HG02763 (cell line): ENCODE results near the gene CREG2.
"Not testable (repeated sequence)": the region's sequence is repeated elsewhere in the genome, so short reads cannot be mapped to it uniquely, and the experiment has no call there.

Source experiments
- ATAC-seq: cut with Tn5 transposase; IDR thresholded peaks from one replicate; pipeline ENCODE4 v1.9.1; 2021; ENCODE audit warnings: mild to moderate bottlenecking, moderate library complexity; ENCODE audit not compliant: unreplicated experiment

Gene CREG2

DNA sequence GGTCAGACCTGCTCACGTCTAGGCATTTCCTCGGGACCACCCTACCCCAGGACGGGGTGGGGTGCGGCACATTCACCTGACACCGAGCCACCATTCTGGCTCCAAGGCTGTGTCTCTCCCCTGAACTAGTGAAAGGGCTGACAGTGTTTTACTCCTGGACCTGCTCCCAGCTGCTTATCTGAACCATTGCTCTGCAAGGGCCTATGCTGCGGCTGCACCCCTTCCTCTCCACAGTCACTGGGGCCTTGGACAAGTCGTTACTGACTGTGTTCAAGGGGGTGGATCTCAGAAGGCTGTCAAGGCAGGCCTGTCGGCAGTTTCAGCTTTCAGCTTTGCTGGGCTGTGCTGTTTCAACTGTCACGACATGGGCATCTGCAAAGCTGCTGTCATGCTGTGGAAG is 11.7 kb downstream of the CREG2 start:
- ATAC-seq = no peak

DNA sequence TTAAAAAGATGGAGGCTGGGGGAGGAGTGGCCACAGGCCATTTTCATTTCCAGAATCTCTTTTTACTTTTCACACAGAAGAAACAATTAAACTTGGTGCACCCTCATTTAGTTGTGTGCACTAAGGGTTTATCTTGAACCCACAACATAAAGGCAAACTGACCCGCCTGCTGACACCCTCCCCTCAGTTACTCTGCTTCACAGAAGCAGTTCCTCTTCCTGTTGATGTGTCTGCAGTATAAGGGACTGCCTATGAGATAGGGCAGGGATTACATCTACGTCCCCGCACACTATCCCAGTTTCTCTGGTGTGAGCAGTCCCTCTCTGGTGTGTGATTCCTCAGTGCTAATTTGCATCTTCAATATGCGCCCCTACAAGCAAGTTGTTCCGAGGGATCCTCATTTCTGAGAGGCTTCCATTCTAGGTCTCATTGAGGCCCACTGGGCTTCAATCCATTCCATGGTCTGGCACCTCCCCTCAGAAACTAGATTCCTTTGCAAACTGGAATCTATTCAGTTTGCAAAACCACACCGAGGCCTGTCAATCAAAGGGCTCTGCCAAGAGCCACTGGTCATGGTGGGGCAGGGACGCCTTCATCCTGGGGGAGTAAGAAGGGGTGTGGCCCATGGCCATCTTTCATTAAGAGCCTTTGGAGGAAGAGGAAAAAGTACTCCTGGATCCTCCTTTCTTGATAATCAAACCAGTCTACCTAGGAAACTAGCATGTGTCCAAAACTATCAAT is 12.3 kb downstream of the CREG2 start:
- ATAC-seq = no peak

DNA sequence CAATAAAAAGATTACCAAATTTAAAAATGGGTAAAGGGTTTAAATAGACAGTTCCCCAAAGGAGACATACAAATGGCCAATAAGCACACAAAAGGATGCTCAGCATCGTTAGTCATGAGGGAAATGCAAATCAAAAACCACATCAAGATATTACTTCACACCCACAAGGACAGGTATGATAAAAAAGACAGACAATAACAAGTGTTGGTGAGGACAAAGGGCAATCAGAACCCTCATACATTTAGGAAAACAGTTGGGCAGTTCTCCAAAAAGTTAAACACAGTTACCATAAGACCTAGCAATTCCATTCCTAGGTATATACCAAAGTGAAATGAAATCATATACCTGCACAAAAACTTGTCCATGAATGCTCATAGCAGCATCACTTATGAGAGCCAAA is 14.5 kb downstream of the CREG2 start:
- ATAC-seq = no peak

DNA sequence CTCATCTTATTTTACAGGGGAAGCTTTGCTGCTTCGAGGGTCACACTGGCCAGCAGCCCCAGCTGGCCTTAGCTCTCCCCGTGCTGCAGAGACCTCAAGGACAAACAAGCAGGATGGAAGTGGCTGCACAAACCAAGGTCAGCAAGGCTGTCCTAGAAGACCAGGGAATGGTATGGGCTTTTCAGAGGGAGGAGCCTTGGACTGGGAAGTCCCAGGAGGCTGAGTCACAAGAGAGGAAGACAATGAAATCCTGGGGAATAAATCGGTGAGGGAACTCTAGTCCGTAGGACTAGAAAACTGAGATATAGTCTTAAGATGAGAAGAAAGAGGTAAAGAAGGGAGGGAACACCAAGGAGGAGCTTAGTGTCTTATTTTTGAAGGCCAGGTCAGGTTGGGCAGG is 15.7 kb downstream of the CREG2 start:
- no peak for ATAC-seq

DNA sequence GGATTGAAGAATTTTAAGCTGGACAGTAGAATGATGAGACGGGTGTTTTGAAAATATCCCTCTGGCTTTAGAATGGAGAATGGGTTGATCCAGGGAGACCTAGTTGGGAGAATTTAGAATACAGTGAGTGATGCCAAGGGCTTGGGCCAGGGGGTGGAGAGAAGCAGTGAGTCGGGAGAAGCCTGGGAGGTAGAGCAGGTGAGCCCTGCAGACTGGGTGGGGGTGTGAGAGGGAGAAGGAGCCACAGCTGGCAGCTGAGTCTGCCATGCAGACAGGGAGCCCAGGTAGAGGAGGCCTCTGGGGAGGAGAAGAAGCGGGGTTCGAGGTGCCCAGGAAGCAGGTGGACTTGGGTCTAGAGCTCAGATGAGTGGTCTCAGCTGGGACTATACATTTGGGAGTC is 18.2 kb downstream of the CREG2 start:
- ATAC-seq = no peak

DNA sequence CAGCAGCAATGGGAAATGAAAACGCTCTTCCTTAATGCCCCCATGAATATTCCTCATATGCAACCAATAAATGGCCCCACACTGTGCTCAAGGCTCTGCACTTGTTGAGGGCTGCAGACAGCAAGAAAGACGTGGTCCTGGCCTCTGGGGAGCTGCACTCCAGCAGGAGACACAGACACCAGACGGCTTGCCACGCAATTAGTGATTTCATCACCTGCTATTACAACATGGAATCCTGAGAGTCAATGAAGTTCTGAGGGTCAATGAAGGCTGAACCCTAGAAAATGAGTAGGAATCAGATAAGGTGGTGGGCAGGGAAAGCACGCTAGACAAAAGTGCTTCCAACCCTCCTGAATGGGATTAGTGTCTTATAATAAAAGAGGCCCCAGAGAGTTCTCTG is 18.9 kb downstream of the CREG2 start:
- ATAC-seq = no peak

DNA sequence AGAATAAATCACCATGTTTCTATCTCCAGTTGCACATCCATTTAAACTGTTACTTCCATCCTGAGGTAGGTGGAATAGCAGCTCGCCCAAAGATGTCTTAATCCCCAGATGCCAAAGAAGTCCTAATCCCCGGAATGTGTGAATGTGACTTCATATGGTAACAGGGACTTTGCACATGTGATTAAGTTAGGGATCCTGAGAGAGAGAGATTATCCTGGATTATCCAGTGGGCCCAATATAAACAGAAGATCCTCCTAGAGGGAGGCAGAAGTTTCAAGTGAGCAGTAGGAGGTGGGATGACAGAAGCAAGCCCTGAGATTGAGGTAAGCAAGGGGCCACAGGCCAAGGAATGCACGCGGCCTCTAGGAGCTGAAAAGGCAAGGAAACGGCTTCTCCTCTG is 19.8 kb downstream of the CREG2 start:
- ATAC-seq = no peak

DNA sequence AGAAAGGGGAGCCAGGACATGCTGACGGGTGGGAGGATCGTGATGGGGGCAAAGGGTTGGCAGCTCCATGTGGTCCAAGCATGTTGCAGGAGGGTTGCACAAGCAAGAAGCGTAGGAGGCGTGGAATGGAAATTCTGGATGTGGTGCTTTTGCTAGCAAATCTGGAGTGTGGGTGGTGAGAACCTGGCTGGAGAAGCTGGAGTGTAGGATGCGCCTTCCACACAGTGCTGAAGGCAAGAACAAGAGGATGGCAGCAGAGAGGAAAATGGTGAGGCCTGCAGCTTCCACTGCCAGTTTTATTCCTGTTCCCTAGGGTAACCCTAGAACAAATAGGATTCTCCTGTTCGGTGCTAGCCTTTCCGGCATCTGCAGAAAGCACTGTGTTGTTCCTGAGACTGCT is 22.4 kb downstream of the CREG2 start:
- no peak for ATAC-seq

DNA sequence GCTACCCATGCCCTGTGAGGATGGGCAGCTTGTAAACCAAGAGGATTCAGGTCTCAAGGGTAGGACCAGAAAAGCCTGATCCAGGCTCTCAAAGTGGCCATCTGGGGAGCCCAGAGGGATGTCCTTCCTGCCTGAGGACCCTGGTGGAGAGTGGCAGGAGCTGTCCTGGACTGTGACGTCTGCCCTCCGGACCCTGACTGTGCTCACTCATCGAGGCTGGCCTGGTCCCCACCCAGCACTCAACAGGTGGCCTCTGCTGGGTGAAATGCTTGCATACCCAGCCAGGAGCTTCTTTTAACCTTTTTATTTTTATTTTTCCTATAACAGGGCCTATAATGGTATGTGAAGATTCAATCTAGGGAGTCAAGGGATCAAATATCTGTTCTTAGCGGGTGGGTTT is 24.5 kb downstream of the CREG2 start:
- ATAC-seq = no peak

DNA sequence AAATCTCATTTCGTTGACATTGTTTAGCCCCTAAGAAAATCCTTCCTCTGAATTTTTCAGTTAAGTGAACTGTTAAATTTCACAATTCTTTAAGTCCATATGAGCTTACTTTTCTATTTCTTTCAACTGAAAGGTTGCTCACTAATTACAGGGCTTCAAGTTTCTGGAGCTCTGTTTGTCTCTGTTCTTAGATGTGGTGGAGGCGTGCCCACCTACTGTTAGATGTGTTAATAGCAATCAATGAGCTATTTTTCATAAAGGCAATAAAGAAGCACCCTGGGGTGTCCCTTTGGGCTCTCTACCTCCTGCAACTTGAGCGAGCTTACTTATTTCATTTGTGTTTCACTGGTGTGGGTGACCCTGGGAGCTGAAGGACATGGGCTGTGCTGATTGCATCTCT is 25.0 kb downstream of the CREG2 start:
- no peak for ATAC-seq

DNA sequence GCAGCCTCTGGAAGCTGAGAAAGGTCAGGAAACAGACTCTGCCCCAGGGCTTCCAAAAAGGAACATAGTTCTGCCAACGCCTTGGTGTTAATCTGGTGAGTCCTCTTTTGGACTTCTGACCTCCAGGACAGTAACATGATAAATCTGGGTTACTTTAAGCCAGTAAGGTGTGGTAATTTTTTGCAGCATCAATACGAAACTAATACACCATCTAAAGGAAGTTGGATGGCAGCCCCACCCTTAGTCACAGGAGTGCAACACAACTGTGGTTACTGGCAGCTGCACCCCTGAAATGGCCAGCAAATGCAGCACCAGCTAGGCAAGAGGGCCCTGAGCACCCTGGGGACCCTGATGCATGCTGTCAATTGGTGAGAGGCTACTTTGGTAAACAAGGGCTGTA is 25.8 kb downstream of the CREG2 start:
- ATAC-seq = no peak

DNA sequence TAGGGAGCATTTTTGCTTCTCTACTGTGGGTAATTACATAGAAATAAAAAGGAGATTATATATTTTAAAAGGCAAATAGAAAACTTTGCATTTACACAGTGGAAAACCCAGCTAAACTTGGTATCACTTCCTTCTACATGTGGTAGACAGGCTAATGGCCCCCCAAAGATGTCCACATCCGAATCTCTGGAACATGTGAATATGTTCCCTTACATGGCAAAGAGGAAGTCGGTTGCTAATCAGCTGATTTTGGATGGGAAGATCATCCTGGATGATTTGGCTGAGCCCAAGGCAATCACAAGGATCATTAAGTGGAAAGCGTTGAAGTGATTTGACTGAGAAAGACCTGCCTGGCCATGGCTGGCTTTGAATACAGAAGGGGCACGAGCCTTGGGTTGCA is 26.2 kb downstream of the CREG2 start:
- ATAC-seq = no peak

DNA sequence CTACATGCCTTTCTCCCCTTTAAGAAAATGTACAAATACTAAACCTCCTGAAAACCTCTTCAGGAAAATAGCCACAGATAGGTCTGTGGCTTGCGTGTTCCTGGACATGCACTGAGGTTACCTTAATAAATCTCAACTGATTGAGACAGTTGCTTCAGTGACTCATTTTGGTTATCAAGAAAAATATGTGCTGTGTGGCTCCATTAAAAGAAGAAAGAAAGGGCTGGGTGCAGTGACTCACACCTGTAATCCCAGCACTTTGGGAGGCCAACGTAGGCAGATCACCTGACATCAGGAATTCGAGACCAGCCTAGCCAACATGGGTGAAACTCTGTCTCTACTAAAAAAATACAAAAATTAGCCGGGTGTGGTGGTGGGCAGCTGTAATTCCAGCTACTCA is 27.1 kb downstream of the CREG2 start:
- no peak for ATAC-seq

DNA sequence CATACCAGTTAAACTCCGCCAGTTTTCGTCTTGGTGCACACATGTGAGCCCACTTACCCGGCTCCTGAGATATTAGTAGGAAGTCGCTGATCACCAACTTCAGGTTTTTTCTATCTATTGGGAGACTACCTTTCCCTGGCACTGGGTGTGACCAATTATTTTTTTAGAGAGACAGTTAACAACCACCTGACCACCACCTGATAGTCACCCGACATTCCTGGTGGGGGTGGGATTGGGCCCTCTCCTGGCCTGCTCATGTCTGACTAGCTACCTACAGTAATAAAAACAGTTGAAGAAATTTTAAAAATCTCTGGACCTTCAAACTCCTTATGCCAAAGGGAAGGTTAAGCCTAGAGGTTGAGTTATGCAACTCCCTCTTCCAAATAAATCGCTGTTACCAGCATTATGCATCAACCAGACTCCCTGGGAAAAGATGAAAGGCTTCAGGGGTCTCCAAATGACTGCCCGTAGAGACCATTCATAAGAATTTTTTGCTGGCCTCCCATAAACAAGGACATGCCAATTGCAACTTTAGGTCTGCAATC is 27.8 kb downstream of the CREG2 start:
- ATAC-seq = no peak

DNA sequence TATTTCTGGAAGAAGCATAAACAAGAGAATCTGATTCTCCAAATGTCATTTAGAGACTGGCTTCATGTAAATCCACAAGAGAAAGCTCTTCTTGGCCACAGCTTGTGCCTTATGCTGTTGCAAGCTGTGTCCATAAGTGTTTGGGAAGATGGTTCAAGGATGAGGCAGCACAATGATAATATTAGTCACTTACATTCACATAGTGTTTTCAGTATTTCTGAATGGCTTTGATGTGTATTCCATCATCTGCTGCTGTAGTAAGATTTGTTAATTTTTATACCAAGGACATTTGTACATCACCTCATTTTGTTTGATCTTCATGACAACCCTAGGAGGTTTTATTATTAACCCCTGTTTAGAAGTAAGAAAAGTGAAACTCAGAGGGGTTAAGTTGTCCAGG is 29.9 kb downstream of the CREG2 start:
- no peak for ATAC-seq

DNA sequence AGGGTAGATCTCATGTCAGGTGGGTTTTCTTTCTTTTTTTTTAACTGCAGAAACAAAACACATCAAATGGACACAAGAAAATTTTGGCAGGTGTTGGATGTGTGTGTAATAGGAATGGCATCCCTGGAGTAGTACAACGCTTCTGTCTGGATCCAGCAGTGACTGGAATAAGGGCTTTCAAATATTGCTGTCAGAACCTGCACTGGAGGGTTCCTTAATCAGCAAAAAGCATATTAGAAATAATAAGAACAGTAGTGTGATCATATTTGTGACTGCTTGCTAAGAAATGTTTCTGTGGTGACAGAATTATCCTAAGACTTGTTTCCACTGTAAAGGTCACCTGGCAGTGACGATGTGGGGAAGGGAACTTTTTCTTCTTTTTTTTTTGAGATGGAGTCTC is 30.8 kb downstream of the CREG2 start:
- no peak for ATAC-seq

DNA sequence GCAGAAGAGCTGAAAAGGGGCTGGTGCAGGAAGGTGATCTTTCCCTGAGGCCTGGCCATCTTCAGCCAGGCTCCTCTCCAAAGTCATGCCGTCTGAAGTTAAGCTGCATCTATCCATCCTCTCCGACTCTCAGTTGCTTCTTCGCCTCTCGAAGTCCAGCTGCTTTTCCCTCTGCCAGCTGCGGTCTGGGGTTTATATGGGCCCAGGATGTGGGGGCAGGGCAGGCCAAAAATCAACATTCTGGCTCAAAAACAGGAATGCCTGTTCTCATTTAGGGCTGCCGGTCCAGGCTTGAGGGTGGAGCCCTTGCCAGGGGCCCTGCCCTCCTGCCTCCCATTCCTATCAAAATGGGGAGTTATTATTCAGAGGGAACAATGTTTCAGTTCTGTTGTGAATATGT is 31.2 kb downstream of the CREG2 start:
- ATAC-seq = no peak

DNA sequence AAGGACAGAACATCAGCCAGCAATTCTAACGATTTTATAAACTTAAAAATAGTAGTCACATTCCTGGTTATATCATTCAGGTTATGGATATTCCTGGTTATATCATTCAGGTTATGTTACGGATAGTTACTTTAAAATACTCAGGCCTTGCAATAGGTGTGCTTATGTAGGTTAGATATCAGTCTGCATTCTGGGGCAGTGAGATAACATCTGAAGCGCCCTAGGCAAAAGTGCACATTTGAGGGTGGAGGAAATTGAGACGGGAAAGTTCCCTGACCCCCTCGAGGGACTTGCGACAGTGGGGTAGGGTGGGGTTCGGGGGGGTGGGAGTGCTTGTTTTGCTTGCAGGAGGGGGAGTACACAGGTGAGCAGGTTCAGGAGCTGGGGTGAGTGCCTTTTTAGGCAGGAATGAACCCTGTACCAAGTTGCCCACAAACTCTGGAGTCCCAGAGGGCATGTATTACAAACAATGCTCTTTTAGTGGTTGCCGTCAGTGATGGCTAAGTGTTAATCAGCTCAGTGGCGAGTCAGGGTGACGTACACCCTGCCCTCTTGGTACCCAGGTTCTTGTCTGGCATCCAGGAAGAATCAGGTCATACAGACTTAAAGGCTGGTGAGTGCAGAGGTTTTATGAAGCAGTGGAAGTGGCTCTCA is 31.8 kb downstream of the CREG2 start:
- ATAC-seq = no peak

DNA sequence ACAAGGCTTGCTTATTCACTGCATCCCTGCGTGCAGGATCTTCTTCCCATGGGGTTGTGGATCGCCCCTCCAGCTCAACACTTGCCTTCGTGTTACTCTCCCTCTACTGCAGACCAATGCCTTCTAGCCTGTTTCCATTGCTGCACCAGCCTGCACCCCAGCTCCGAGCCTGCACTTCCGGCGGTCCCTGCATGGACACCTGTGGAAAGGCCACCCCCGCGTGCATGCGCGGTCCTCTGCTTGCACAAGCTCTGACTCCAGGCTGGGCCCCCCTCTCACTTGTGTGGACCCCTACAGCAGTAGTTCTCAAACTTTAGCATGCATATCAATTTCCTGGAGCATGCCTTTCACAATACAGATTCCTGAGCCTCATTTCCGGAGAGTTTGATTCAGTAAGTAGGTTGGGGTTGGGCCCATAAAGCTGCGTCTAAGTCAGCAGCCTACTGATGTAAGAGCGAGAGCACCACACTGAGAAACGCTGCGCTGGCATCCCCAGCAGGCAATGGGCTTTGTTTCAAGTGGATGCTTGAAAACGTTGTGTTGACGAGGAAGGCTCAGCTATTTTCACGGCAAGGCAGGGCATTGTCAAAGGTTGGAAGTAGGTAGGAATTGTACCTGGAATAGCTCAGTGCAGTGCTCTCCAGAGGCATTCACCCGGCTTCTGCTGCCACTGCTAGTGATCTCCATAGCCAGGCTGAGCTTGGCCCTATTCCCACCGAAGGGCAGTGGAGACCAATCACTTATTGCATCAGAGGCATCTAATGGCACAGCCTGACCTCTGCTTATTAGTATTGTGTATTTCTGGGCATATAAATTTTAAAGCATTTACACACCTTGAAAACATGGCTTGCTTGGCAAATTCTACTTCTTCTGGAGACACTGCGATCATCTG is 32.6 kb downstream of the CREG2 start:
- no peak for ATAC-seq

DNA sequence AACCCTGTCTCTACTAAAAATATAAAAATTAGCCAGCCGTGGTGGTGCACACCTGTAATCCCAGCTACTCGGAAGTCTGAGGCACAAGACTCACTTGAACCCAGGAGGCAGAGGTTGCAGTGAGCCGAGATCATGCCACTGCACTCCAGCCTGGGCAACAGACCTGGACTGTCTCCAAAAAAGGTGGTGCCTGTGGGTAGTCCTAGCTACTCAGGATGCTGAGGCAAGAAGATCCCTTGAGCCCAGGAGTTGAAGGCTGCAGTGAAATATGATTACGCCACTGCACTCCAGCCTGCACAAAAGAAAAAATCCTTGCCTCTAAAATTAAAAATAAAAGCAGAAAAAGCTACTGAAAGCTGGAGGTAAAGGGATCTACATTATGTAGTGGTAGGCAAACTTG is 34.7 kb downstream of the CREG2 start:
- not testable (repeated sequence) for ATAC-seq

DNA sequence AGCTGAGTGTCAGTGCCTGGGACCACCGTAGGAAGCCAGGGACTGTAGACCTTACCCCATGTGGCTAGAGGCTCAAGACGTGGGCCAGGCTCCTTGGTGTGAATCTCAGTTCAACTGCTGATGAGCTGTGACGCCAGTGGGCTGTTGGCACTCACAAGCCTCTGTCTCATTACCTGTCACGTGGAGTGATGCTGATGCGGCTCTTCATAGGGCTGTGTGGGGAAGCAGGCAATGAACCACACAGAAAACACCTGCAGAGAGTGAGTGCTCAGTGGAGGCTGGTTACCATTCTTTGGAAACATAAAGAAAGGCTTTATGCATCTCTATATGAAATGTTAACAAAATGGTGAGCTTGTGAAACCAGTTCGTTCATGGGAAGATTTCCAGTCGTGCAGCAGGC is 36.1 kb downstream of the CREG2 start:
- no peak for ATAC-seq
